Upper lobe of left lung (tissue), 4 donors: ENCODE results near the gene ORM1.
"Not testable (repeated sequence)": the region's sequence is repeated elsewhere in the genome, so short reads cannot be mapped to it uniquely, and the experiment has no call there.

Experiments
- CTCF ChIP-seq, 6 experiments: fragments of 450-650 bp in 4 of 6; fragments of 200-600 bp in 2 of 6; sonication (generic) in 2 of 6; IDR thresholded peaks; one replicate each; pipeline ENCODE4 v1.5.1; 2016 to 2019; ENCODE audit warnings: antibody characterized with exemption in 6 of 6
- POLR2A ChIP-seq, 4 donors: fragments of 450-650 bp; IDR thresholded peaks; one replicate each; pipeline ENCODE4 v1.5.1; 2016 to 2017; ENCODE audit warnings: antibody characterized with exemption in 4 of 4, mild to moderate bottlenecking in 2 of 4
- POLR2AphosphoS5 ChIP-seq, 2 donors: sonication (generic); formaldehyde crosslinking; IDR thresholded peaks; one replicate each; pipeline ENCODE4 v1.5.1; 2017; ENCODE audit warnings: antibody characterized with exemption in 2 of 2

- TF ChIP-seq POLR2A, CTCF, POLR2AphosphoS5 (IDR thresholded peaks at IDR 0.05): not testable (repeated sequence)
Observed at GRCh38 chr9:114320710-114321109, 2.2 kb upstream of the ORM1 start.
